NCI-H1092 treated with DMSO at 0.1 percent for 48 hours (cell line): ENCODE data around the gene BUB1.
"Not testable (repeated sequence)": the region's sequence is repeated elsewhere in the genome, so short reads cannot be mapped to it uniquely, and the experiment has no call there.

ENCODE experiments used
- DNase-seq: peaks from one replicate; lab custom pipeline; 2025; lab: John Stamatoyannopoulos, UW

Gene BUB1

GRCh38 chr2:110677530-110678456 is at the start of gene BUB1:
TSS of gene BUB1 (minus strand) at chr2:110678063. CDS start at chr2:110677995, 68 bp downstream.
- DNase-seq = peak; percentile 90

GRCh38 chr2:110726285-110726684 is 48.4 kb upstream of the BUB1 start:
- DNase-seq = no peak

- no peak for DNase-seq
These were observed 48.0 kb upstream of the BUB1 start for GRCh38 chr2:110725859-110726258.

- DNase-seq = no peak
These were observed 47.5 kb upstream of the BUB1 start for GRCh38 chr2:110725370-110725769.

- DNase-seq = no peak
These were observed 47.0 kb upstream of the BUB1 start for GRCh38 chr2:110724820-110725219.

- DNase-seq = no peak
These were observed 42.7 kb upstream of the BUB1 start for GRCh38 chr2:110720547-110720946.

- no peak for DNase-seq
These were observed 41.1 kb upstream of the BUB1 start for GRCh38 chr2:110718990-110719389.

GRCh38 chr2:110718382-110718781 is 40.5 kb upstream of the BUB1 start:
- DNase-seq = no peak

- DNase-seq = no peak
These were observed 39.9 kb upstream of the BUB1 start for GRCh38 chr2:110717734-110718133.

- DNase-seq = no peak
These were observed 39.2 kb upstream of the BUB1 start for GRCh38 chr2:110716959-110717645.

- DNase-seq = no peak
These were observed 36.8 kb upstream of the BUB1 start for GRCh38 chr2:110714452-110715224.

- DNase-seq = no peak
These were observed 35.9 kb upstream of the BUB1 start for GRCh38 chr2:110713513-110714362.

- DNase-seq = no peak
These were observed 34.9 kb upstream of the BUB1 start for GRCh38 chr2:110712737-110713136.

GRCh38 chr2:110708455-110708854 is 30.6 kb upstream of the BUB1 start:
- no peak for DNase-seq

GRCh38 chr2:110707386-110707965 is 29.6 kb upstream of the BUB1 start:
- no peak for DNase-seq

GRCh38 chr2:110702514-110703380 is 24.9 kb upstream of the BUB1 start:
- no peak for DNase-seq

- DNase-seq = not testable (repeated sequence)
These were observed 20.4 kb upstream of the BUB1 start for GRCh38 chr2:110698253-110698652.

GRCh38 chr2:110695146-110695898 is 17.5 kb upstream of the BUB1 start:
- DNase-seq = not testable (repeated sequence)

GRCh38 chr2:110691612-110692258 is 13.9 kb upstream of the BUB1 start:
- DNase-seq = no peak
